Stomach (tissue), 4 donors: ENCODE data around the gene WFDC9.

Experiments
- CTCF ChIP-seq, 7 experiments: fragments of 450-650 bp in 4 of 7; fragments of 200-600 bp in 3 of 7; sonication (generic) in 3 of 7; IDR thresholded peaks; one replicate each; pipeline ENCODE4 v1.5.1; 2016 to 2019; ENCODE audit warnings: antibody characterized with exemption in 7 of 7, control low read depth in 2 of 7, mild to moderate bottlenecking in 1 of 7
- EP300 ChIP-seq: sonication (generic); formaldehyde crosslinking; IDR thresholded peaks from one replicate; pipeline ENCODE4 v1.6.1; 2017; ENCODE audit warnings: antibody characterized with exemption

DNA sequence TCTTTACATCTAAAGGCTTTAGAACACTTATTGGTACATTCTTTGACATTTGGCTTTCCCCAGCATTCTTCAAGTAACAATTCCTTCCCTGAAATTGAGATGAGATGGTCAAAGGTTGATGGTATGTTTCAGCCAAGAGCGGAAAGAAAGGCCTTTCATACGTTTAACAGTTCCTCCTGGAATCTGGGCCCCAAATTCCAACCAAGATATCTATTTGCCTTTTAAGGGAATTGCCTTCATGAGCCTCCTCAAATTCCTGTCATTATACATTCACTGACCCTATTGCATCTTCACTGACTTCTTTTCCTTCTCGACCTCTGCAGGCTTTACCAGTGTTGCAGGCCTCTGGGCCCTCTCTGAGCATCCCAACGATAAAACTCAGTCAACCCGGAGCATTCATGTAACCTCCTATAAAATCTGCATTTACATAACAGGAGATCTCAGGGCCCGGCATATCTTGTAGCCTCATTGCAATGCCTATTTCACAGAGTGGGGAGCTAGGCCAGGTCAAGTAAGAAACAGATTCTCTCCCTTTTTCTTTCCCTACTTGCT lies 18.3 kb upstream of the WFDC9 start:
- TF ChIP-seq EP300: no peak
- no peak for TF ChIP-seq CTCF (IDR thresholded peaks at IDR 0.05)
